Stimulated activated CD4-positive, alpha-beta T cell treated with anti-CD3 and anti-CD28 coated beads, TNF-alpha, amount 100 ng/mL, for 24 hours (primary cell): ENCODE results near the gene GABRG3.

Experiments
- DNase-seq, 3 experiments: peaks; one replicate each; pipeline ENCODE4 v3.0.0-alpha.2; 2020; ENCODE audit warnings: low read depth in 3 of 3

The GABRG3 gene

DNA sequence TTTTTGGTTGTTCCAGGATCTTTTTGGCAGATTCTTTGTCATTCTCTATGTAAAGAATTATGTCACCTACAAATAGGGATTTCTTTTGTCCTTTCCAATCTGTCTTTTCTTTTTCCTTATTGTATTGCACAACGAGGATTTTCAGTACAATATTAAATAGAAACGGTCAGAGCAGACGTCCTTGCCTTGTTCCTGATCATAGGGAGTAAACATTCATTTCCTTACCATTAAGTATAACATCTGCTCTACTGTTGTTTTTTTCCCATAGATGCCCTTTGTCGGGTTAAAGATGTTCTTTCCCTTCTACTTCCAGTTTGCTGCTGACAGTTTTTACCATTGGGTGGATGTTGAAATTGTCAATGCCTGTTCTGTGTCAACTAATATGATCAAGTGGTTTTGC is 599.8 kb downstream of the GABRG3 start:
- no peak for DNase-seq

DNA sequence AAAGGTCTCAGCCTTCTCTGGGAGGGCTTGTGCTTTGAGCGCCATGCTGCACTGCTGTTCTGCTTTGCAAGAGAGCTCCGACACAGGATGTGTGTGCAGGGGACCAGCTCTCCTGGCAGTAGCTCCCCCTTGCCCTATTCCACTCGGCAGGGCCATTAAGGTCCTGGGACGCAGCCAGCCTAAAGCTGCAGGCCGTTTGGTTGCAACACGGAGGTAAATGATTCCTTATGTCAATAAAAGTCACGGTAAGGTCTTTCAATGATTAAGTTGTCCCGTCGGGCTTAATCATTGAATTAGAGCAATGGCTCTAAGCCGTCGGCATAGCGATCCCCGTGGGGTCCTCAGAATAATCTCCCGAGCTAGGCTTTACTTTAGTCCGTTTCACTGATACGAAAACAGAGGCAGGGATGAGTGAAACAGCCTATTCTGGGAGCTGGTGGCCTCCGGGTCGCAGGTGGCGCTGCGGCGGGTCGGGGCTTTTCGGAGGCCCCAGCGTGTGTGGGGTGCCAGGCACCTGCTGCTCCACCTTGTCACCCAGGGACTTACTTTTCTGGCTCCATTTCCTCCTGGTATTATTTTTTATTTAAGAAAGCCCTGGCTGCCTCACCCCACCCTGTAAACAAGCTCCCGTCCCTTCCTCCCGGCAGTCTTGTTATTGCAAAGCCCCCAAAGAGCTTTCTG is 603.0 kb downstream of the GABRG3 start:
- no peak for DNase-seq

DNA sequence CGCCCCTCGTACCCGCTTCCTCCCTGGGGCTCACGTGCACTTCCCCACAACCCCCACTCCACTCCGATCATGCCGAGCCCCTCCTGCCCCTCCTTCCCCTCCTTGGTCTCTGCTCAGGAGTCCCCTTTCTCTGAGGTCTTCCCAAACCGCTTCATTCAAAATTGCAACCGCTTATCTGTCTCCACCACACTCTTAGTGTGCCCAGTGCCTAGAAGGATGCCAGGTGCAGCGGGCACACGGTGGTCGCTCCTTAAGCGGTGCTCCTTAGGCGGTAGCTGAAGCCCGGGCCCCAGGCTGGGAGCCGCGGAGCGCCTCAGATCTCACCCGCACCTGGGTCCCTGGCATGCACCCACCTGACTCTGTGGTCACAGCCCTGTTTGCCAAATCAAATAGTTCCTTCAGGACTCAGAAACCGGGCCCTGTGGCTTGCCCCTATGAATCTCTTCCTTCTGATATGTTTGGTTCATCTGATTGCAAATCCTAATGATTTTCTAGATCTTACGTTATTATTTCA is 603.6 kb downstream of the GABRG3 start:
- DNase-seq: no peak

DNA sequence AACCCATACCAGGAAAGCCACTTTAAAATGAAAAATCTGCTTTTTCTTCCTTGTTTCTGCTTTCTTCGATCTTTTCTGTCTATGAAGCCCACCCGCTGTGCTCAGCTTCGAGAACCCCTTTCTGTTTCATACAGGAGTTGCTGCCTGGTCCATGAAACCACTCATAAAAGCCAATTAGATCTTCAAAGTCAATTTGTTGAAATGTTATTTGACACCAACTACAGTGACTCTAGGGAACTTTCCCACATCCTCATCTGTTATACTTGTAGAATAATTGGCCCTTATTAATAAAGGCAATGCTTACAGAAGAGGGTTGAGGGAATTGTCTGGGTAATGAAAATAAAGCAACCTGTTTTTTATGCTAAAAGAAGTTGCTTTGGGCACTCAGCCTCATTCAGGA is 604.5 kb downstream of the GABRG3 start:
- DNase-seq: no peak

DNA sequence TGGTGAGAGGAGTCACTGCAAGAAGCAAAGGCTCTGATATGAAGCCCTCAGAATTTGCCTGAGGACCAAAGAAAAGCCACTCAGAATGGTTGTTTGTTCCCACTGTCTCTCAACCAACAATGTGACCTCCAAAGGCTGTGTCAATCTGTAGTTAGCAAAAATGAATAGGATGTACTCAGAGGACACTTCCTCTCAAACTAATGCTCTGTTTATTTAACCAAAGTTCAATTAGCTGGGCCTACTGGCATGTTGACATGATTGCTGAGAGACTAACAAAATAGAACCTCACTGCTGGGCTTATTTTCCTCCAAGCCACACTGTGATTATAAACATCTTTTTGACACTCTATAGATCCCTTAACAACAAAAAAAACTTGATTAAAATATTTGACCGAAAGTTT is 605.6 kb downstream of the GABRG3 start:
- DNase-seq: no peak

DNA sequence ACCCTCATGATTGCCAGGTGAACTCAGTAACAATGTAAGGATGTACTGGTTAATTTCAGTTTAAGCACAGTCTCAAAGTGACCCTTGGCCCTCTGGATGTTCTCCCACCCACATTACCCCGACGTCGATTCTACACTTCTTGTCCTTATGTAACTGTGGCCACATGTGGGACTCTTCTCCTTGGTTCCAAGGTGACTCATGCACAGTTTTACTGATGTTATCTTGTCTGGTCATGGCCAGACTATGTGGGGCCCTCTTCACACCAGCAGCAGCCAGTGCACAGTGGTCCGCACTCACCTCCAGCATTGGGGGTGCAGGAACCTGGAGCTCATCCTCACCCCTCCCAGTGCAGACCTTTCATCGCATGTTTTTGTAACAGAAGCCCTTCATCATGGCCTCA is 608.8 kb downstream of the GABRG3 start:
- no peak for DNase-seq

DNA sequence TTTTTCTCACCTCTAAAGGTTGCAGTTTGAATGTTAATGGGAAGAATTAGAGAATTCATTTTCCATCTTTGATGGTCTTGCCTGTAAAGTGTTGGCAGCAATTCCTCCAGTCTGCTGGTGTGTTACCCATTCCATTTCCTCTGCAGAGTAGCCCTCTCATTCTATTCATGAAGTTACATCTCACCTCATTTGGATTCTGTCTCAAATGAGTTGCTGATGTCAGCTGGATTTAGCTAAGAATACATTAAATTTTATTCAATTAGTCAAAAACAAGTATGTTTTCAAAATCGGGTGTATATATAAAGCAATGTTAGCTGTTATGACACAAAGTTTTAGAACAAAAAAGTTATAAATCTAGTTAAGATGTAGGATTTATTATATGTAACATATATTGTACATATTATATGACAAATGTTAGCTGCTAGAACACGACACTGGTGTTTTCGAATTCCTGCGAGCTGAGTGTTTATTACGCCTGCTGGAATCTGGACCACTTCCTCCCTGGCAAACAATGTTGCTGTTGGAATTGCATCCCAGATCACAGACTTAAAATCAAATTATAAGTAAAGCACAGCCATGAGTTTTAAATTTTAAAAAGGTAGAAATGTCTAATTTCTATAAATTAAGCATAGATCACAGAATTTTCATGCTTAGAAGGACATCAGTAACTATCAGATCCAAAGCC is 611.9 kb downstream of the GABRG3 start:
- DNase-seq: no peak

DNA sequence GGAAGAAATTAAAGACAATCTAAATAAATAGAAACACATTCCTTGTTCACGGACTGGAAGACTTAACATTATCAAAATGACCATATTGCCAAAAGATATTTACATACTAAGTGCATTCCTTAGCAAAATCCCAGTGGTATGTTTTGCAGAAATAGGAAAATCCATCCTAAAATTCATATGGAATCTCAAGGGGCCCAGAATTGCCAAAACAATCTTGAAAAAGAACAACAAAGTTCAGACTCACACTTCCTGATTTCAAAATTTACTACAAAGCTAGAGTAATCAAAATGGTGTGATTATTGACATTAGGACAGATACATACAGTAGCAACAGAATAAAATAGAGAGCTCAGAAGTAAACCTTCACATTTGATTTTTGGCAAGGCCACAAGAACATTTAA is 612.7 kb downstream of the GABRG3 start:
- no peak for DNase-seq

DNA sequence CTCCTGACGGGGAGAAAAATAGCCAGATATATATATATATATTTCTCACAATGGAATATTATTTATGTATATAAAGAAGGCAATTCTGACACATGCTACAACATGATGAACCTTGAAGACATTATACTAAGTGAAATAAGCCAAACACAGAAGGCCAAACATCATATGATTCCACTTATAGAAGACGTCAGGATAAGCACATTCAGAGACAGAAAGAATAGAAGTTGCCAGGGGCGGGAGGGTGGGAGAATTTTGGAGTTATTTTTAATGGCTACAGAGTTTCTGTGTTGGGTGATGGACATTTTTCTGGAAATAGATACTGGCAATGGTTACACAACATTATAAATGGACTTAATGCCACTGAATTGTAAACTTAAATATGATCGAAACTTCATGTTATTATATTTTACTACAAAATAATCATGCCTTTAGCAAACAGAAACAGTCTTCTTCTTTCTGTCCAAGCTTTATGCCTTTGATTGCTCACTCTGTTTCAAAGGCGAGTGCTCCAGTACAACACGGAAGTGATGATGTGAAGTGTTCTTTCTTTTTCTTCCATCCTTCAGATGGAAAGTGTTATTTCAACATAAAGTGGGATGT is 614.2 kb downstream of the GABRG3 start:
- DNase-seq: no peak

DNA sequence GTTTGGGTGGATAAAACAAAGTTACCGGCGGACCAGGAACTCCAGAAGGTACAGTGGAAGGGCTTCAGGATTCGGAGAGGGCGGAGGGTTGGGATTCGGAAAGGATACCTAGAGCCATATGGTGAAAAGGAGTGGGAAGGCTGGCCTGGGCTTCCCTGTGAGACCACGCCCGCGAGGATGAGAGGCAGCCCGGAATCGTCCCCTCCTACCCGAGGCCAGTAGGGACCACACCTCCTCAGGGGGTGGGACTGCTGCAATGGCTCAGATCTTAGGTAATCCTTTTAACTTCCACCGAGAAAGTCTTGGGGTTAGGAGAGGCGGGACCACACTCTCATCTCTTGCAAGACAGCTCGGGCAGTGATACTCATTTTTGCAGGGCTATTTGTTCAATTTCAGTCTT is 616.8 kb downstream of the GABRG3 start:
- no peak for DNase-seq

DNA sequence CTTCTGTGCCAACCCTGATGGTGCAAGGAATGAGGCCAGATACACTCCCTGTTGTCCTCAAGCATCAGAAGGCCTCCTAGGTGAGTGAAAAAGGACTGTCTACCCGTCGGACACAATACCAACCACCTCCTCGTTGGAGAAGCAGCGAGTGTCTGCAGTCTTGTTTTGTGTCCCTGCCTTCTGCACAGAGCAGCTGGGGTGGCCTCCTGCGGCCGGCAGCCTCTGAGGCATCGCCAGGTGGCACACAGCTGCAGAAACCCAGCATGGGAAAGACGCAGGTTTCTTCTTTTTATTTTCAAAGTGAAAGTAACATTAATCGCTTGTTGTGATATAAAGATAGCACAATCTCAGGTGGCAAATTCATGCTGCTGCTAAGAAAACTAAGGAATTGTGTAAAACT is 618.3 kb downstream of the GABRG3 start:
- DNase-seq: no peak

DNA sequence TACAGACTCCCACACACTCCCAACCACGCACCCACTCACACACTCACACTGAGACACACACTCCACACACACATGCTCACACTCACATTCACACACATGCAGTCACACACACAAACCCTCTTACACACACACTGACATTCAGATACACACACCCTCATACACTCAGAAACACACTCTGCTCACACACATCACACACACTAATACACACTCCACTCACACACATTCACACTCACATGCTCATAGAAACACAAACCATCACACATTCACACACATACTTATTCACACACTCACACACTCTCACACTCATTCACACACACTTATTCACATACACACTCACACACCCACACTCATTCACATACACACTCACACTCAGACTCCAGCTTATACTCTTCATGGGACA is 618.8 kb downstream of the GABRG3 start:
- no peak for DNase-seq
